GM12878 (cell line): Measurements from ENCODE around the gene EBI3. TPM values are rescaled to one million over a fixed set of nuclear protein-coding genes. Genes with fewer than 3 reads are reported as not detected.
A peak's percentile ranks its signal among the peaks of the same experiment; 100 is the strongest.
"Not testable (repeated sequence)": the region's sequence is repeated elsewhere in the genome, so short reads cannot be mapped to it uniquely, and the experiment has no call there.

Source experiments
- ATAC-seq: fragments of 200-7000 bp; cut with Tn5 transposase; 3 replicates; pipeline ENCODE4 v1.9.1; 2020; ENCODE audit warnings: mild to moderate bottlenecking, moderate library complexity
- BruUV-seq: library from RNA; stranded (reverse); fragments of 400-500 nt; replicated peaks from 2 replicates; lab custom pipeline; 2021; lab: Mats Ljungman, UMichigan
- CTCF ChIA-PET: fragments of 300-600 bp; sonication (Branson Sonifier 250); formaldehyde crosslinking; extraction: SDS; loops from one replicate; lab custom pipeline; 2021; ENCODE audit warnings: inconsistent platforms; lab: Yijun Ruan, JAX
- POLR2A ChIA-PET: fragments of 350-600 bp; formaldehyde crosslinking; extraction: SDS; loops from one replicate; lab custom pipeline; 2021; ENCODE audit warnings: inconsistent platforms; lab: Charles Lee
- RAD21 ChIA-PET: fragments of 300-600 bp; sonication (Branson Sonifier 250); formaldehyde crosslinking; loops from one replicate; lab custom pipeline; 2023; ENCODE audit warnings: antibody characterized with exemption; ENCODE audit not compliant: unreplicated experiment; lab: Charles Lee
- SMC1A ChIA-PET: fragments of 300-600 bp; sonication (Branson Sonifier 250); formaldehyde crosslinking; loops from one replicate; lab custom pipeline; 2023; ENCODE audit not compliant: unreplicated experiment, uncharacterized antibody; lab: Charles Lee
- DNase-seq: peaks from one replicate; pipeline ENCODE4 v3.0.0-alpha.2; 2011; ENCODE audit warnings: low read depth, low spot score
- FAIRE-seq: peaks from 3 replicates; lab custom pipeline; 2011; peaks lifted over from hg19 to GRCh38; lab: Jason Lieb, UNC
- H2AFZ ChIP-seq: 2 replicates; pipeline ENCODE4 v1.6.0; 2011; ENCODE audit warnings: low read depth, low read length, control low read depth; ENCODE audit not compliant: control insufficient read depth
- H3K27ac ChIP-seq: 2 replicates; pipeline ENCODE4 v1.5.1; 2011; ENCODE audit warnings: control low read depth; ENCODE audit not compliant: control insufficient read depth, insufficient read depth
- H3K27me3 ChIP-seq, 2 experiments: replicated peaks in 1 of 2; 2 replicates each; pipeline versions ENCODE4 v1.6.0 to v1.6.1; 2011; ENCODE audit warnings: low read length in 1 of 2; ENCODE audit not compliant: control insufficient read depth in 2 of 2, insufficient read depth in 2 of 2
- H3K36me3 ChIP-seq, 2 experiments: 2 replicates each; pipeline ENCODE4 v1.5.1; 2011; ENCODE audit warnings: low read length in 1 of 2; ENCODE audit not compliant: control insufficient read depth in 2 of 2, insufficient read depth in 2 of 2
- H3K4me1 ChIP-seq: 2 replicates; pipeline ENCODE4 v1.6.1; 2011; ENCODE audit warnings: mild to moderate bottlenecking, low read length, moderate library complexity, mixed read lengths; ENCODE audit not compliant: control insufficient read depth, insufficient read depth
- H3K4me2 ChIP-seq: 2 replicates; pipeline ENCODE4 v1.6.0; 2011; ENCODE audit warnings: control low read depth; ENCODE audit not compliant: control insufficient read depth, insufficient read depth
- H3K4me3 ChIP-seq: fragments of 200-600 bp; sonication (generic); 2 replicates; pipeline ENCODE4 v1.5.1; 2016
- H3K79me2 ChIP-seq: 2 replicates; pipeline ENCODE4 v1.6.0; 2011; ENCODE audit warnings: low read length; ENCODE audit not compliant: control insufficient read depth, insufficient read depth
- H3K9ac ChIP-seq: 2 replicates; pipeline ENCODE4 v1.8.0; 2011; ENCODE audit warnings: low read length, control low read depth, mixed read lengths; ENCODE audit not compliant: control insufficient read depth, insufficient read depth
- H3K9me3 ChIP-seq: replicated peaks from 3 replicates; pipeline ENCODE4 v1.5.1; 2011; ENCODE audit warnings: mild to moderate bottlenecking, low read length; ENCODE audit not compliant: control insufficient read depth, insufficient read depth
- H4K20me1 ChIP-seq: 2 replicates; pipeline ENCODE4 v1.6.0; 2011; ENCODE audit not compliant: control insufficient read depth, insufficient read depth
- BCL3 ChIP-seq: IDR thresholded peaks from 2 replicates; pipeline ENCODE4 v1.6.1; 2011; ENCODE audit warnings: borderline replicate concordance, low read depth, mild to moderate bottlenecking, moderate library complexity, low read length; ENCODE audit not compliant: insufficient read depth, poor library complexity, severe bottlenecking
- ETV6 ChIP-seq, 2 experiments: fragments of 450-650 bp in 1 of 2; IDR thresholded peaks in 1 of 2; conservative IDR thresholded peaks in 1 of 2; 2 replicates each; pipeline ENCODE4 v1.6.1; 2014; ENCODE audit warnings: antibody characterized with exemption in 1 of 2, borderline replicate concordance in 1 of 2, low read depth in 1 of 2, mild to moderate bottlenecking in 1 of 2, moderate library complexity in 1 of 2
- HDGF ChIP-seq: fragments of 450-650 bp; IDR thresholded peaks from 2 replicates; pipeline ENCODE4 v1.6.1; 2016; ENCODE audit warnings: antibody characterized with exemption
- IRF4 ChIP-seq: IDR thresholded peaks from 2 replicates; pipeline ENCODE4 v1.6.1; 2011; ENCODE audit warnings: low read depth, low read length
- KDM1A ChIP-seq: fragments of 200-600 bp; sonication (generic); IDR thresholded peaks from 2 replicates; pipeline ENCODE4 v1.6.1; 2016; ENCODE audit warnings: borderline replicate concordance
- KLF5 ChIP-seq: fragments of 450-650 bp; IDR thresholded peaks from 2 replicates; pipeline ENCODE4 v1.6.1; 2014; ENCODE audit warnings: mild to moderate bottlenecking; ENCODE audit not compliant: partially characterized antibody
- LARP7 ChIP-seq: fragments of 450-650 bp; IDR thresholded peaks from 2 replicates; pipeline ENCODE4 v1.6.1; 2017; ENCODE audit warnings: mild to moderate bottlenecking
- RCOR1 ChIP-seq: conservative IDR thresholded peaks from 2 replicates; pipeline ENCODE4 v1.6.1; 2012; ENCODE audit warnings: low read depth, low read length, improper control_type of control experiment
- TCF12 ChIP-seq: IDR thresholded peaks from 2 replicates; pipeline ENCODE4 v1.6.1; 2011; ENCODE audit warnings: low read depth, mild to moderate bottlenecking, low read length
- ZNF217 ChIP-seq: fragments of 450-650 bp; IDR thresholded peaks from 2 replicates; pipeline ENCODE4 v1.6.1; 2017; ENCODE audit warnings: antibody characterized with exemption, mild to moderate bottlenecking
- ZZZ3 ChIP-seq: IDR thresholded peaks from 2 replicates; pipeline ENCODE4 v1.6.1; 2011; ENCODE audit warnings: low read depth; ENCODE audit not compliant: control insufficient read depth, insufficient read length
- WGBS: methylation state at CpG from one replicate; pipeline ENCODE4 v1.1.6; 2016; ENCODE audit warnings: low lambda C conversion rate; ENCODE audit not compliant: insufficient replicate concordance, insufficient coverage; ENCODE audit errors: missing lambda C conversion rate; 5-methylcytosine and 5-hydroxymethylcytosine counted together
- in situ Hi-C: fragments of 300-500 bp; cut with MboI; formaldehyde crosslinking; loops from 9 replicates; pipeline ENCODE4 v1.14.3; 2018; ENCODE audit warnings: mixed read lengths
- intact Hi-C: fragments of 100-400 bp; cut with micrococcal nuclease; formaldehyde crosslinking; loops from one replicate; pipeline ENCODE4 v1.14.2; 2022; ENCODE audit not compliant: unreplicated experiment
- polyA plus RNA-seq, 11 experiments: library from polyadenylated mRNA; depleted of rRNA in 4 of 11; unstranded in 6 of 11; stranded (reverse) in 5 of 11; fragments of >200 nt; fragmentation: Nextera tagmentation in 4 of 11; fragmentation: Illumina TruSeq in 1 of 11; extraction: Ambion mirVana in 4 of 11; extraction: Trizol in 1 of 11; gene quantifications; 1 replicate in 1 of 11; 2 replicates in 10 of 11; pipeline versions ENCODE4 v1.2.1 to v1.2.3, GENCODE V29; 2011 to 2016; ENCODE audit warnings: inconsistent platforms in 2 of 11, missing spikeins in 2 of 11, low read depth in 1 of 11
- total RNA-seq, 4 experiments: library from RNA; depleted of rRNA in 3 of 4; stranded (reverse); fragments of >200 nt in 3 of 4; fragmentation: Illumina TruSeq in 1 of 4; extraction: Trizol in 1 of 4; gene quantifications; 2 replicates each; pipeline versions ENCODE4 v1.2.1 to v1.2.3, GENCODE V29; 2013 to 2021
- TF ChIP-seq, protein P1 (sequence below): IDR thresholded peaks from 2 replicates; pipeline ENCODE4 v1.6.1; 2012; ENCODE audit warnings: low read depth, low read length, improper control_type of control experiment

The EBI3 gene
- total and polyA plus RNA-seq, 10 of the 15 experiments (the other 5 are each of a cell fraction or from before 2014, with no cell fraction given) = 22.0 to 288 (median 186) TPM

GRCh38 chr19:4241824-4242430 lies 12.6 kb downstream of the EBI3 start (continued):
- TF ChIP-seq ETV6 (conservative IDR thresholded peaks at IDR 0.05 in 1 of 2, IDR thresholded peaks at IDR 0.05 in 1 of 2; ENCODE audit: borderline replicate concordance in 1 of 2, low read depth in 1 of 2) (peak in 1 of 2 experiments; percentile 72; a peak in 1 of 4 replicates), KDM1A (no peak), LARP7 (no peak), KLF5 (peak; percentile 42), TCF12 (no peak), HDGF (no peak), IRF4 (0 out of 2 replicates have a peak, but pooled peaks have one; percentile 33), RCOR1 (no peak), ZZZ3 (no peak), ZNF217 (no peak)
- TF ChIP-seq, protein P1, sequence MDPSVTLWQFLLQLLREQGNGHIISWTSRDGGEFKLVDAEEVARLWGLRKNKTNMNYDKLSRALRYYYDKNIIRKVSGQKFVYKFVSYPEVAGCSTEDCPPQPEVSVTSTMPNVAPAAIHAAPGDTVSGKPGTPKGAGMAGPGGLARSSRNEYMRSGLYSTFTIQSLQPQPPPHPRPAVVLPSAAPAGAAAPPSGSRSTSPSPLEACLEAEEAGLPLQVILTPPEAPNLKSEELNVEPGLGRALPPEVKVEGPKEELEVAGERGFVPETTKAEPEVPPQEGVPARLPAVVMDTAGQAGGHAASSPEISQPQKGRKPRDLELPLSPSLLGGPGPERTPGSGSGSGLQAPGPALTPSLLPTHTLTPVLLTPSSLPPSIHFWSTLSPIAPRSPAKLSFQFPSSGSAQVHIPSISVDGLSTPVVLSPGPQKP = no peak

DNA sequence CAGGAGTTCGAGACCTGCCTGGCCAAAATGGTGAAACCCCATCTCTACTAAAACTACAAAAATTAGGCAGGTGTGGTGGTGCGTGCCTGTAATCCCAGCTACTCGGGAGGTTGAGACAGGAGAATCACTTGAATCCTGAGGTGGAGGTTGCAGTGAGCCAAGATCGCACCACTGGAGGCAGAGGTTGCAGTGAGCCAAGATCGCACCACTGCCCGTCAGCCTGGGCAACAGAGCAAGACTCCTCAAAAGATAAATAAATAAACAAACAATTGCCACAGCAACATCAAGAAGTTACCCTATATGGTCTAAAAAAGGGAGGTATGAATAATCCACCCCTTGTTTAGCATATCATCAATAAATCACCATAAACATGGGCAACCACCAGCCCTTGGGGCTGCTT lies 16.6 kb downstream of the EBI3 start:
- H3K9me3 ChIP-seq, H3K79me2 ChIP-seq, DNase-seq, BruUV-seq, FAIRE-seq, H3K27me3 ChIP-seq, ATAC-seq, CTCF ChIA-PET, H4K20me1 ChIP-seq, H3K9ac ChIP-seq, RAD21 ChIA-PET: not testable (repeated sequence)
- H3K36me3 ChIP-seq = peaks cover 11 to 12% of the 10 kb centered on the region in 2 experiments
- peak overlapping the region; percentile 93 for H2AFZ ChIP-seq
- peak overlapping the region; percentile 100; the same call in 1 of the 2 replicates for H3K27ac ChIP-seq
- WGBS = 85% methylated on average over 6 of the region's 6 CpGs
- ChIA-PET POLR2A (interaction anchor here (6.9 kb wide), 1 partner anchor 14 kb away, joined by 45 read pairs; the partner anchor contains the start of gene EBI3), SMC1A (interaction anchor here (1.2 to 2.2 kb wide), 2 partner anchors 14 to 16 kb away, joined by 3 to 9 read pairs; partner anchors contain the start of gene EBI3)
- in situ Hi-C loops (loop anchor here (10.0 kb wide), 1 partner anchor 1439 kb away; the partner anchor contains the start of genes HSD11B1L and MICOS13), intact Hi-C loops (loop anchor here (2.0 kb wide), 1 partner anchor 17 kb away; the partner anchor contains the start of gene EBI3)
- peak overlapping the region; percentile 91; the same call in 1 of the 2 replicates for H3K4me2 ChIP-seq
- TF ChIP-seq BCL3 = peak; percentile 76
- H3K4me3 ChIP-seq = peak overlapping the region; percentile 72; the same call in 1 of the 2 replicates
- peaks cover 18% of the 10 kb centered on the region for H3K4me1 ChIP-seq
